A549 (cell line): Measurements from ENCODE around the gene MROH2B.

Experiments used
- CEBPB ChIP-seq, 2 experiments: fragments of >200 bp in 1 of 2; sonication (Bioruptor Twin) in 1 of 2; formaldehyde crosslinking in 1 of 2; IDR thresholded peaks; 2 replicates each; pipeline ENCODE4 v1.6.1; 2012 to 2016
- CHD2 ChIP-seq: fragments of 150-350 bp; IDR thresholded peaks from 2 replicates; pipeline ENCODE4 v1.6.1; 2014; ENCODE audit warnings: low read length; ENCODE audit not compliant: partially characterized antibody
- EP300 ChIP-seq, 2 experiments: fragments of >200 bp; sonication (Bioruptor Twin); formaldehyde crosslinking; IDR thresholded peaks; 2 replicates in 1 of 2; 3 replicates in 1 of 2; pipeline ENCODE4 v1.6.1; 2016 to 2017

DNA sequence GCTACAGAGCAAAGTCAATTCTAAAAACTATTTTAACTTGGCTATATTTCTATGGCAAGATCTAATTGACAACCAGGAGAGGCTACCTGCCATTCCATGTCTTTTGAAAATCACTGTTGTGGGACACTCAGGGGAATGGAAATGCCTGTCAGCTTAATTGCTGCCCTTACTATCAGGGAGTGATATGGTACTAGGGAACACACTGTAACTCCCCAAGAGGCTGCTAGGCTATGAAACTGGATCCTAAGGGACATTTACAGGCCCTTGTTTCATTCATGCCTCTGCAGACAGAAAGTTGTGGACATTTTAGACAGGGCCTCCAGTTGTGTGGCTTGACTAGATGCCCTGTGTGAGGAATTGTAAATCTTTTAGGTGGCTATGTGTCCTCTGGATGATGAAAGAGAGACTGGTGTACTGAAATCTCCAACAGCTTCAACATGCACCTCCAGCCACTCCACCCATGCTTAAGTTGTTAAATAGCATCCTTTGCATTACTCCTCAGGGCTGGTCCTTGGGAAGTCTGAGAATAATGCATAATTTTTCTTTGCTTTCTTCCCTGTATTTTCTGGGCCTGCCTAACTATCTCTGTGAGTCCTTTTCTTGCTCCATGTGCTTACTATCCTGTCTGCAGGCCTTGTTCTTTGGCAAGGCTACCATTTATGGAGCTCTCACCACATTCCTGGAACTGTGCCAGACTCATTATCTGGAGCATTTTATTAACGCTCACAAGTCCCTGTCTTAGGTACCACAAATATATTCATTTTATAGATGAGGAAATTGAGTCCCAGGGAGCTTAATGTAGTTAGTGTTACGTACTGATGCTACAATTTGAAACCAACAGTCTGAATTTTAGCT, 3.2 kb downstream of the MROH2B start:
- TF ChIP-seq CEBPB (IDR thresholded peaks at IDR 0.05) (no peak), EP300 (IDR thresholded peaks at IDR 0.05) (no peak), CHD2 (no peak)
